Activated CD8-positive, alpha-beta memory T cell treated with anti-CD3 and anti-CD28 coated beads for 4 hours (primary cell): Measurements from ENCODE around the gene TSPAN2.
A peak's percentile ranks its signal among the peaks of the same experiment; 100 is the strongest.

Source experiments
- DNase-seq, 2 donors: peaks; one replicate each; pipeline ENCODE4 v3.0.0-alpha.2; 2020; ENCODE audit warnings: low read depth in 2 of 2

TSPAN2 gene

DNA sequence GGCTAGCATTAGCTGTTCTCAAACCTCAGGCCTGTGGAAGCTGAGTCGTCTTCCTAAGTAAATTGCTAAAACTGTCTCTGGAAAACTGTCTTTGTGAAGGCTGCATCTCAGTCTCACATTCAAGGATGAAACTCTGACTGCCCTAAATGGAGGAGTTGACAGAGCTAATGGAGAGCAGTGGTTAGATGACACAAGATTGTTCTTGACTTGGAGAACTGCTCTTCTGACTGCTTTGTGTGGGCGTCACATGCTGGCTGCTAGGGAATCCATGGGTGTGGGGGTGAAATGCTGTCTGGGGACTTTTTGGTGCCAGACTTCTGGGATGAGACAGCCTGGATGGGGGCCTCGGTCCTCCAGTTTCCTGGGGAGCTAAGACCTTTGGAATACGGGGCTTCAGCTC lies 24.5 kb upstream of the TSPAN2 start:
- no peak for DNase-seq

DNA sequence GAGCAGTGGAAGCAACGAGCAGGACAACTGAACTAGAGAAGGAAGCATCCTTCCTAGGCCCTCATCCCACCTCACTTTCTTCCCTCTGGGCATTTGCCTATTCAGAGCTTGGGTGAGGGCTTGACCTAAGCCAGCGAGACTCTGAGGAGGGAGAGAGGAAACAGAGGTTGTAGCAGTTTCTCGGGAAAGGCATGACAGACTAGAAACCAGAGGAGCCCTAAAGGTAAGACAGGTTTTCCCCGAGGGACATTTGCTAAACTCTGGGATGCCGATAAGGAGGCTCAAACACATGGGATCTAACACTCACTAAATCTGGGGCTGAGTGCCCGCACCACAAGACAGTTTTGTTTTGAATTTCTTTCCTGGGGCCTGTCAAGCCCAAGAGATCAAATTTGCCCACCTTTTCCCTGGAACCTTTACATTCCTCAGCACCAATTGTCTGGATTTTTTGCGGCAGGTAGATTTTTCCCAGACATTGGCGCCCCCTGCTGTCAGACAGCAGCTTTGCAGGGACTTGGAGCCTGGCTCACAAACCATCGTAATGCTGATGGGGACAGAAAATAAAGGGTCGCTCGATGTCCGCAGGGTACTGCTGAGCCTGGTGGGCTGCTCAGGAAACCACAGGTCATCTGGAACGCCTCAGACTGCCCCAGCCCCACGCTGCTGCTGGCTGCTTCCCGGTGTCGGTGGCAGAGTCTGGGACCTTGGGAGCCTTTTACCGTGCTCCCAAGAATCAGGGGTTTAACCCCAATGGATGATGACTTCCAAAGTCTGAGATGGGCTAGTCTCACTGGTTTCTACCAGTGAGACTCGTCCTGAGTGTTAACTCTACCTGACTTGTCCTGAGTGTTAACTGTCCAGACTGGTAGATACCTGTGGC lies 23.4 kb upstream of the TSPAN2 start:
- DNase-seq, result peak; percentile 8 to 36

DNA sequence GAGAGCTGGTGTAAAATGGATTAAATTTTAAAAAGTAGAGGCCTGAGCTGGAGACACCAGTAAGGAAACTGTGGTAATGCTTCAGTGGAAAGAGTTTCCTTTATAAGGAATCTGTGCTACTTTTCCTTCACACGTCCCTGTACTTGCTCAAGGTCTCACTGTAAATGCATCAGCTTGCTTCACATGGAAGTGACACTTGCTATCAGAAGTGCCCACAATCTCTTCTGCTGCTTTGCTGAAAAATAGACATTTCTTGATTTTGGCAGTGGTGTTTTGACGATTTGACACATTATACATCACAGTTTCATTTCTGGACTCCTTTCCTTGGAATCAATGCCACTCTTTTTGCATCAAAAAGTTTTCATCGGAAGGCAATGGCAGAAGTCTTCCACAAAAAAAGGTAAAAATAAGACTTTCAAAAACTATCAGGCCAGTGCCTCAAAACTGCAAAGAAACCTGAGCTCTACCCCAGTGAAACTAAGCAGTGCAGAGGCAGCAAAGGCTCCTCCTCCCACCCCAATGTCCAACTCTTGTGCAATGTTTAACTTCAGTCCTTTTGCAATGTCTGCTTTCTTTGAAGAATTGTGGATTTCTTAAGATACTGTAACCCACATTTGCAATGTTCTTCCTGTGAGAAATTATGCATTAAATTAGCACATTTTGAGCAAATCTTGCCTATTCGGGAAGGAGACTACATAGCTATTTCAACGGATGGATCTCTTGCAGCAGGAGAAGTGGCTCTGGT lies 18.4 kb upstream of the TSPAN2 start:
- DNase-seq, result no peak

DNA sequence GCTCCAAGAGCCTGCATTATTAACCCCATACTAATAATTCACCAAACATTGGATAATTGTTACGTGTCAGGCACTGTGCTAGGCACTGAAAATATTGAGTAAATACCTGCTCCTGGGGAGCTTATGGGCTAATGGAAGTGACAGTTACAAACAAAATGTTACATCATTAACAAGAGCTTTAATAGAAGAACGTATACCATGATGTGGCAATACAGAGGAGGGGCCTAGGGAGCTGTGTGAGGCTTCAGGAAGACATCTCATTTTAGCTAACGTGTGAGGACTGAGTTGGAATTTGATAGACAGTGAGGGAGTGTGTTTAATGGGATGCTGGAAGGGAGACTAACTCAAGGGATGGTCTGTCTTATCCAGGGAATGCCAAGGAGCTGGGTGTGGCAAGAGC lies 16.5 kb upstream of the TSPAN2 start:
- no peak for DNase-seq

DNA sequence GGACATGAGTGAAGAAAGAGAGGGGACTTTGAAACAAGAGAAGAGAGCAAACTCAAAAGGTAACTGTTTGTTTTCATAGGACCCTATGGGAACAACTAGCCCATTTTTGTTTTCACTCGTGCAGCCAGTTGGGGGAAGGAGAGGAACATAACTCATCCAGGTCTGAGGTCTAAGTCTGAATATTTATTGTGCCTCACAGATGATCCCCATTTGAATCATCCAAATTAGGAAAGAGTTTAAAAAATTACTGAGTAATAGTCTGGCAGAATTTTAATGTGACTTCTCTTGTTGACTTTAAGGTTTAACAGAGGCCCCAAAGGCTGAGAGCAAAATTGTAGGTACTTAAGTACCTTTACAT lies 10.4 kb upstream of the TSPAN2 start:
- DNase-seq, result no peak

DNA sequence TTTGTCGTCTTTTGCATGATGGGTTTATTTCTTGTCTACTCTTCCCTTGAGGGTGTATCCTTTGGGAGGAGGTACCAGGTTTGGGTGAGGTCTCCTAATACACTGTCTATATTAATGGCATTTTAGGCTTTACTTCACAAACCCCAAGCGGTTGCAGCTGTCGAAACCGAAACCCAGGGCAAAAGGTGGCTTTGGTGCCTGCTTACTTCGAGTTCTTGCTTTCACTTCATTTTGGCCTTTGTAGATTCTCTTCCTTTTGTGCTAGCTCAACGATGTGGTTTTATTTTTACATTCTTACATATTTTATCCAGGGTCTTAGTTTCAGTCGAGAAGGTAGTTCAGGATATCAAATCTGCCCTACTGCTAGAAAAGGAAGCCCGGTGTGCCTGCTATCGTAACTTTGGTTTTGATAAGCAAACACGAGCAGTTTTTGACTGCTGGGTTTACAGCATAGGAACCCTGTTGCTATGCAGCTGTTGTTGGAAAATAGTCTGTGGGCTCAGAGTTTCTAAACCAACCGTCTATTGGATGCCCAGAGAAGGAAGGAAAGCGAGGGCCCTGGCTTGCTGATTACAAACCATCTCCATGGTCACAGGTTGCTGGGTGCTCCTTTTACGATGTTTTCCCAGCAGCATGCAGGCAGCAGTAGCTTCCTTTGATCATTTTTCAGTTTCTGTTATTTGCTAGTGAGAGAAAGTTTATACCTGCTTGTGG lies 9.8 kb upstream of the TSPAN2 start:
- peak; percentile 38 to 39 for DNase-seq

DNA sequence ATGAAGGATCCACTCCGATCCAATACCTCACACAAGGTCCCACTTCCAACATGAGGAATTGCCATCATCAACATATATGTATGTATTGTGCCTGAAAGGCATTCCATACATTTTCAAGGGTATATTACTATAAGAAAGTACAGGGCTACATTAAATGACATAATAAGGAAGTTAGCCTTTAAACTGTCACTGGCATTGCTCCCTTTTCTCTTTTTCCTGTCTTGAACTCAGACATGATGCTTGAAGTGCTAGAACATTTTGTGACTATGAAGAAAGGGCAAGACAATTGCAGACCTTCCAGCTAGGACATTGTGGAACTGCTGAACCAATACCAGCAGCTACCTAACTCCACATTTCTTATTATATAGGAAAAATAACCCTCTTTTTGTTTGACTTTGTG lies 2.9 kb upstream of the TSPAN2 start:
- DNase-seq, result no peak

DNA sequence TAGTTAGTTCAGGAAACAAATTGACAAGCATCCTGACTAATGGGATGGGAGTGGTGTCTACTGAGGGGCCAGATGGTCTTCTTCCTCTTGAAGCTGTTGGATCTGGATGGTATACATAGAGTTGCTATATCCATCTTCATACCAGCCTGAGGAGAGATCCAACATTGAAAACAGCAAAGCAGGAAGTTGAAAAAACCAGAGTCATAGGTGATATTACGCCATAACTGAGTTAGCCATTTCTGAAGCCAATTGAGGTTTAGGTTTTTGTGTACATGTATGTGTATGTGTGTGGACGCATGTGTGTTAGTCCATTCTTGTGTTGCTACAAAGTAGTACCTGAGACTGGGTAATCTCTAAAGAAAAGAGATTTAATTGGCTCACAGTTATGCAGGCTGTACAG lies 2.3 kb upstream of the TSPAN2 start:
- no peak for DNase-seq

DNA sequence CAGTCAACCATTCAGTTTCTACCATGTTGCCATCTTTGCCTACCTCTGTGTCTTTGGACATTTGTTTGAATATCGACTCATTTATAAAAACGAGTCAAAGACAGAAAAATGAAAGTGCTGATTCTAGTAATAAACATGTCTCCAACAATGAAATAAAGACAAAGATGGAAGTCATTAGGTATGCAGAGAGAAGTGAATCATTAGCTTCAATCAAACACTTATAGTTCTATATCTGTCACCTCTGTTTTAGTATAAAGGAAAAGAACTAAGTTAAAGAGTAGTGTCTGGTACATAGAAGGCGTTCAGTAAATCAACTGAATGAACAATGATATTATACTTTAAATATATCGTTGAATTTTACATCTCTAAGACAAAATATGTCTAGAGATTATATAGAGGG lies 1.7 kb upstream of the TSPAN2 start:
- no peak for DNase-seq

DNA sequence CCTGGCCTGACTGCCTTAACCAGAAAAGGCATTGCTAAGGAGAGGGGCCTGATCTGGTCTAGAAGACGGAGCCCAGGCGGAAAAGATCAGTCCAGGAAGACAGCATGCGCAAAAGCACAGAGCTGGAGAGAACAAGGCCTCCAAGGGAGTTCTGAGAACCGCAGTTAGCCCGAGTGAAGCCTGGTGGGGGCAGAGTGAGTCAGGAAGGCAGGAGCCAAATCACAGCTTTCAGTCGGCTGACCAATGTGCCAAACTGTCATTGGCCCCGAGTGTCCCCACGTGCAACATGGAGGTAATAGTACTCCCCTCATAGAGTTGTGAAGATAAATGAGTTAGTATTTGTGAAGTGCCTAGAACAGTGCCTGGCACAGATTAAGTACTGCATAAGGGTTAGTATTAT lies 1.2 kb upstream of the TSPAN2 start:
- DNase-seq, result no peak

DNA sequence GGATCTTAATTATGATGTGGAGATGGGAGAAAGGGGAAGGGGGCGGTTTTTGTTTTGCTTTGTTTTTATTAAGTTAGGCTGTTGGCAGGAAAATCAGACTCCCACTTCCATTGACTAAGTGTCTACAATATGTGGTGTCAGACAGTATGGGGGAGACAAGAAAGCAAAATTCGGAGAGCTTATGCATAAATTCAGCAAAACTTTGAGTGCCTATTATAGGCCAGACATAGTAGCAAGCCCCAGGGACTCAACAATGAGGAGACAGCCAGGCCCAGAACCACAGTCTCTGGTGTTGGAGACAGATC lies 835 bp upstream of the TSPAN2 start:
- DNase-seq, result no peak

DNA sequence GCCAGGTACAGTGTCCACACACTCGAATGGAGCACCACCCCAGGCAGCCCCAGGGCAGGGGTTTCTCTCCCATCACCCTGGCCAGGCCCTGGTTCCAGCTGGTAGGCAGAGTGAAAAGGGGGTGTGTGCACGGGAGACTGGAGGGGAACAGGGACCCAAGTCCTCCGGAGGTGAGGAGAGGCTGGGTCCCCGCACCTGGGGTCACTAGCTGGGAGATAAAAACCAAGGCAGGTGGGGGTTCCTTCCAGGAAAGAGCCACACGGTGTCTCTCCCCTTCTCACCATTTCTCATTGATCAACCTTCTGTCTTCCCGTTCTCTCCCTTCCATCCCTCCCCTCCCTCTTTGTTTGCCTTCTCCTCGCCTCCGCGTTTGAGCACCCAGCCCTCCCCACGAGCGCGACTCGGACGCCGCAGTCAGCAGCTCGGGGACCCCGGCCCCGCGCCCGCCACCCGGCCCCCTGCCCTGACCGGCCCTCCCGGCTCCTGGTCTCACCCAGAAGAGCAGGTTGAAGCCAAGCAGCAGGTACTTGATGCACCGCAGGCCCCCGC lies 358 bp downstream of the TSPAN2 start:
- DNase-seq, result no peak

DNA sequence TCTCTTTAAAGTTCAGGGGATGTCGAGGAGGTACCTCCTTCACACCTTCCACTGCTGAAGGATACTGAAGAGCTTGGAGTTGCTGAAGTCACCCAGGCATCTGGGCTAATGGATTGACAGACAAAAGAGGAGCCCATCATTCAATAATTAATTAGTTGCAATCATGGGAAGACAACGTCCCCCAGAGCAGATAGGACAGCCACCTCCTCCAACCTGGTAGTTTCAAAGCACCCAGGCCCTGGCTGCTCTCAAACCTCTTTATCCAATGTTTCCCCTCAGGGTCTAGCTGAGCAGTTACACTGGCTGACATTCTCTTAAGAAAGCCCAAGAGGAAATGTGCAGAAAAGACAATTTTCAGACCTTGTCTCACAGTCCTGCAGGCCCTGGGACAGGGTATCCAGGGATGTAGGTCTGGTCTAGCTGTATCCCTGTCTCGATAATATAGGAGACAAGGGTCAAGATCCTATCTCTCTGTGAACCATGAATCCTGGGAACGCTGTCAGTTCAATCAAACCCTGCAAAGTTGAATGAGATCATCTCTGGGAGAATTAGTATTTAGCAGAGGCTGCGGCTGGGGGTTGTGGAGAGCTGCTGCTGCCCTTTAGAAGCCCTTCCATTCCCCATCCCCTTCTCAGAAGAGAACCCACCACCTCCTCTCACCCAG lies 1.1 kb downstream of the TSPAN2 start:
- no peak for DNase-seq

DNA sequence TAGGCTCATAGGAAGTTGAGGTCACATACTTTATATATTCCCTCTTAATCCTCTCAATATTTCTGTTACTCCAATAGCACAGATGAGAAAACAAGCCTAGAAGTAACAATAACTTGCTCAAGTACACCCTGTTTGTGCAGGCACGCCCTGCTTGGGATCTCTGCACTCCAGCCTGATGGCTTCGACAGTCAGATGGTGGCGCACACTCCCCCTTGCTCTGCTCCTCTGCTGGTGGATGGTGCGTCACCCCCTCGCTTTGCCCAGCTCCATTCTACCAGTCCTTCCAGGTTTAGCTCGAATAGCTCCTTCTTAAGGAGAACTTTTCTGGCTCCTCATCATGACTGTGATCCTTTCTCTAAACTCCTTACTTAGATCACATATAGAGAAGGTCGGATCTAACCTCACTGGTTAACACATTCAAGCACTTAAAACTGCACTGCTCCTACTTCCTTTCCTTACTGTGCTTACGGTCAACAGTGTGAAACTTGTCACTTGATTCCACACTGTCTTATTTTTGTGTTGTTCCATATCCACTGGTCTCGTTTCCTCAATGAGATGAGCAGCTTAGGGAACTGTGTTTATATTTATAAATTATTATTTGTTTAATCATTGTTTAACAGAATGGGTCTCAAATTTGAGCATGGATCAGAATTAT lies 3.0 kb downstream of the TSPAN2 start:
- DNase-seq, result no peak

DNA sequence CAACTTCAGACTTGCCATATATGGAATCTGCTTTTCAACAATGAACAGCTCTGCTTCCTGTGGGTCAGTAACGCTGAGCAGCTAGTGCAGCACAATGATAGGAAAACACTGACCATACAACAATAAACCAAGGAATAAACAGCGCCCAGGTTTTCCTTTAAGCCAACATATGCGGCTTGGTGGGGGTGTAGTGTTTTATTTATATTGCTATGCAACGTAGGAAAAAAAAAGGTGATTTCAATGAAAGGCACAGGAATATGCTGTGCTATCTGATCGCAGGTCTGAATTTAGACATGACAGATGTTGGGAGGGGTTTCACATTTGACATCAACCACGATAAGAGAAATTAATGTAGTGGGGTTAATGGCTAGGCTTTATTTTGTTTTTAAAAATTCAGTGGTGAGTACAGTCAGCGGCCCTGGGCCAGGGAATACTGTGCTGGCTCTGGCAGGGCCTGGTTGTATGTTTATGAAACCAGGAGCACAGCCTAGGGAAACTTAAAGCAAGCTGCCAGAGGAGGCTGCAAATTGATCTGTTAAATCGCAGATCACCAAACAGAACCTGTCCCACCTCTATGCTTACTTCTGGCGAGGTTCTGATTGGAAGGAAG lies 4.3 kb downstream of the TSPAN2 start:
- DNase-seq, result no peak

DNA sequence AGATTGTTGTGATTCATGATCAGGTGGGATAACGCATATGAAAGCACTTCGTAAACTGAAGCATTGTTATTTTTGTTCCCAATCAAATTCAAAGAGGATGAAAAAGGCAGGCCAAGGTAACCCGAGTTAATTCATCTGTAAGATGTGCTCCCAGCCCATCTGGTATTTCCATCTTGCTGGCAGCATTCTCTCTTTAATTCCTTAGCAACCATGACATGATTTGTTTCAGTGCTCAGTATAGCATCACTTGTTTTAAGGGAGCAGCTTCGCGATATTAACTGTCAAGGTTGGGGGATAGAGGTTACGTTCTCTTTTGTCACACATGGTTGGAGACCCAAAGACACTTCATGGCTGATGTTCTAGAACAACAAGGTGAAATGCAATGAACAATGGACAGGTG lies 6.4 kb downstream of the TSPAN2 start:
- no peak for DNase-seq

DNA sequence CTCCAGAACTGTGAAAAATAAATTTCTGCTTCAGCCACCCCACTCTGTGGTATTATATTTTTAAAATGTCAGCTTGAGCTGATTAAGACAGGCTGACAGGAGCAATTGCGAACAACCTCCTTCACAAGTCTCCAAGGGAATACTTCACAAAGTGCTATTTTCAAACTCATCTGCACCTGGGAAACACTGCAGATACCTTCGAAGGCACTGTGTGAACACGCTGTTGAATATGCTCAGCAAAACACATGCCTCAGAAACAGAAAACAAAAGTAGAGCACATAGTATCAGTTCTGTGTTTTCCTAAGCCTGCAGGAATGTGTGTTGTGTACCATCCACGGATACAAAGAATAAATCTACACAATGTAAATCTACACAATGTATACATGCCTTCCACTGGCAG lies 10.6 kb downstream of the TSPAN2 start:
- no peak for DNase-seq

DNA sequence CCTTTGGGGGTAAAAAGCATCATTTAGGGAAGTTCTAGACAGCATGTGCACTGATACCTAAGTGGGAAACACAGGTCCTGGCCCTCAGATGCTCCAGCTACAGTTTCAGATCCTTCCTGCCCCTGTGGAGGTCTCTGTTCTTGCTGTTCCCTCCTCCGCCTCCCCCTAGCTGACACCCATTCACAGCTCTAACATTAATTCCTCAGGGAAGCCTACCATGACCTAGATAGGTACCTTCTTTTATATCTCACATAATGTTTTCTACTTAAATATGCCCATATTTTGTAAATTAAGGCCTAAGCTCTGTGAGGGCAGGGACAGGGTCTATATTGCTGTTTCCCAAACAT lies 11.3 kb downstream of the TSPAN2 start:
- DNase-seq, result no peak

DNA sequence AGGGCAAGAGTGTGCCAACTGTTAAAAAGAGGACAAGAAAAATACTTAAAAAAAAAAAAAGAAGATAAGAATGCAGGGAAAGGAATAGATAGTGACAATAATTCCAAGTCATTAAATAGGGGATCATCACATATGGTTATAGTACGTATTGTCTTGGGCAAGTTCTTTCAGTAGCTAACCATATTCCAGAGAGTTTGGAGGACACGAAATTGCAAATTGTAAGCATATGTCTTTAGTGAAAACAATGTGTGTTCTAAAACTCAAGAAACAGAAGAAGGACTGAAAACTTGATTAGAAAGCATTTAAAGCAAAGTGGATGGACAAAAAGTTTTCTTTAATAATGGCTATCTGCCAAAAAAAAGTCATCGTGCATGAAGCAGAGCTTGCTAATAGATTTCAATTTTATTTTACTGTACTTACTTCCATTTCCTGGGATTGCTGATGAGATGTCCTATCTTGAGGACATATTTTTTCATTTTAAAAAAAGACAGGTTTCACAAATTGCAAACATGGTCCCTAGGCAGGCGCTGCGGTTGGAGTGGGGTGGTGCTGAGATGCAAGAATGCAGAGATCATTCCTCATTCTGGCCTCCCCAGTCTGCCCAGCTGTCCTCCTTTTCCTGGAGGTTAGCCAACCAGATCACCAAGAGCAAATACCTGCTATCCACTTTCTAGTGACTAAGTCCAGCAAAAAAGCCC lies 11.9 kb downstream of the TSPAN2 start:
- no peak for DNase-seq

DNA sequence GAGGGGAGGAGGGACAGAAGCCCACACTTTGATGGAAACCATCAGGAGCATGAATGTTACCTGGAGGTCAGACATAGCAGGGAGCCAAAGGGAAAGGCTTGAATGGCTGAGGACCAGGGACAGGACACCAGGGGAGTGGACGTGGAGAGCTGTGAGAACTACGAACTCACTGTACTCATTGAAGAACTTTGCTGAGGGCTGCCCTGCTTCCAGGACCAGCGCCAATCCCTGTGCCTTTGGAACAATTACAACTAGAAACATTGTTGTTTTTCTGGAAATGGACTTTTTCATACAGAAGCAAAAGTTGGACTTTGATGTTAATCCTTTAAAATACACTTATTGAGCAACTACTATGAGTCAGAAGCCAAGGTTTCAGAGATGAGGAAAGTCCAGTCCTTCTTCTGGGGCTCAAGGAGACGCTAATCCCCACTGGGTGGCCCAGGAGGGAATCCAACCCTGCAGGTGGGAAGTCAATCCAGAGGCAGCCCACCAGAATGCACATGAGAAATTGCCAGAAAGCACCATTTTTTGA lies 12.9 kb downstream of the TSPAN2 start:
- no peak for DNase-seq
